WTC11 (cell line): ENCODE results near the gene NKG7. TPM values are rescaled to one million over a fixed set of nuclear protein-coding genes. Genes with fewer than 3 reads are reported as not detected.

Experiments used
- AR ChIP-seq: fragments of 250-450 bp; sonication (Bioruptor Pico); IDR thresholded peaks from 2 replicates; pipeline ENCODE4 v1.9.0; 2021; ENCODE audit warnings: mild to moderate bottlenecking
- ATF1 ChIP-seq: sonication (generic); formaldehyde crosslinking; IDR thresholded peaks from 2 replicates; pipeline ENCODE4 v1.8.1; 2023; ENCODE audit warnings: mild to moderate bottlenecking, moderate library complexity, missing genetic modification reagents
- ATF6 ChIP-seq: sonication (generic); formaldehyde crosslinking; IDR thresholded peaks from 2 replicates; pipeline ENCODE4 v1.8.1; 2023; ENCODE audit warnings: mild to moderate bottlenecking, missing genetic modification reagents
- EMX1 ChIP-seq: fragments of 250-450 bp; sonication (Bioruptor Pico); IDR thresholded peaks from 2 replicates; pipeline ENCODE4 v1.8.0; 2021; ENCODE audit warnings: mild to moderate bottlenecking
- ETV6 ChIP-seq: sonication (generic); formaldehyde crosslinking; IDR thresholded peaks from 2 replicates; pipeline ENCODE4 v1.8.1; 2022; ENCODE audit warnings: mild to moderate bottlenecking, missing genetic modification reagents
- FOXJ3 ChIP-seq: sonication (generic); formaldehyde crosslinking; IDR thresholded peaks from 2 replicates; pipeline ENCODE4 v1.9.0; 2021; ENCODE audit warnings: missing genetic modification reagents, mild to moderate bottlenecking, borderline replicate concordance
- FOXK1 ChIP-seq: sonication (generic); formaldehyde crosslinking; IDR thresholded peaks from 2 replicates; pipeline ENCODE4 v1.8.0; 2022; ENCODE audit warnings: mild to moderate bottlenecking, moderate library complexity, missing genetic modification reagents
- GABPB1 ChIP-seq: sonication (generic); formaldehyde crosslinking; IDR thresholded peaks from 2 replicates; pipeline ENCODE4 v1.8.1; 2023; ENCODE audit warnings: mild to moderate bottlenecking, missing genetic modification reagents
- GRHL2 ChIP-seq: fragments of 250-450 bp; sonication (Bioruptor Pico); IDR thresholded peaks from 2 replicates; pipeline ENCODE4 v1.8.0; 2022; ENCODE audit warnings: mild to moderate bottlenecking, moderate library complexity; ENCODE audit not compliant: insufficient replicate concordance, severe bottlenecking
- MAX ChIP-seq: sonication (generic); formaldehyde crosslinking; IDR thresholded peaks from 2 replicates; pipeline ENCODE4 v1.8.0; 2022; ENCODE audit warnings: mild to moderate bottlenecking, missing genetic modification reagents
- NFE2L1 ChIP-seq: sonication (generic); formaldehyde crosslinking; IDR thresholded peaks from 2 replicates; pipeline ENCODE4 v1.8.1; 2023; ENCODE audit warnings: missing genetic modification reagents
- NR1H2 ChIP-seq: sonication (generic); formaldehyde crosslinking; IDR thresholded peaks from 2 replicates; pipeline ENCODE4 v1.9.0; 2021; ENCODE audit warnings: mild to moderate bottlenecking, moderate library complexity, missing genetic modification reagents
- PRRX2 ChIP-seq: fragments of 250-450 bp; sonication (Bioruptor Pico); IDR thresholded peaks from 2 replicates; pipeline ENCODE4 v1.8.0; 2021; ENCODE audit warnings: mild to moderate bottlenecking
- SP1 ChIP-seq: sonication (generic); formaldehyde crosslinking; conservative IDR thresholded peaks from 2 replicates; pipeline ENCODE4 v1.8.1; 2022; ENCODE audit warnings: missing genetic modification reagents
- TEAD1 ChIP-seq: sonication (generic); formaldehyde crosslinking; IDR thresholded peaks from 2 replicates; pipeline ENCODE4 v1.8.0; 2022; ENCODE audit warnings: mild to moderate bottlenecking, missing genetic modification reagents
- ZBTB21 ChIP-seq: sonication (generic); formaldehyde crosslinking; IDR thresholded peaks from 2 replicates; pipeline ENCODE4 v1.8.1; 2023; ENCODE audit warnings: mild to moderate bottlenecking, missing genetic modification reagents, borderline replicate concordance
- ZNF138 ChIP-seq: sonication (generic); formaldehyde crosslinking; conservative IDR thresholded peaks from 2 replicates; pipeline ENCODE4 v1.8.1; 2022; ENCODE audit warnings: mild to moderate bottlenecking, moderate library complexity, missing genetic modification reagents
- ZNF219 ChIP-seq: sonication (generic); formaldehyde crosslinking; IDR thresholded peaks from 2 replicates; pipeline ENCODE4 v1.8.0; 2023; ENCODE audit warnings: missing genetic modification reagents, mild to moderate bottlenecking, borderline replicate concordance
- ZNF532 ChIP-seq: fragments of 250-450 bp; sonication (Bioruptor Pico); IDR thresholded peaks from 2 replicates; pipeline ENCODE4 v1.9.0; 2021; ENCODE audit warnings: mild to moderate bottlenecking, borderline replicate concordance
- total RNA-seq: library from RNA; stranded (reverse); gene quantifications from 3 replicates; pipeline ENCODE4 v1.2.3, GENCODE V29; 2021
- TF ChIP-seq, protein P1 (sequence below): sonication (generic); formaldehyde crosslinking; IDR thresholded peaks from 2 replicates; pipeline ENCODE4 v1.8.1; 2022; ENCODE audit warnings: mild to moderate bottlenecking, missing genetic modification reagents, moderate library complexity, borderline replicate concordance
- TF ChIP-seq, protein P2 (sequence below): fragments of 250-450 bp; sonication (Bioruptor Pico); IDR thresholded peaks from 2 replicates; pipeline ENCODE4 v2.1.2; 2022; ENCODE audit warnings: mild to moderate bottlenecking, moderate library complexity
- TF ChIP-seq, protein P3 (sequence below): sonication (generic); formaldehyde crosslinking; IDR thresholded peaks from 2 replicates; pipeline ENCODE4 v1.8.0; 2023; ENCODE audit warnings: mild to moderate bottlenecking, missing genetic modification reagents

NKG7 gene
- total RNA-seq, 1 experiment from 2014 or later: 0.63 TPM

DNA sequence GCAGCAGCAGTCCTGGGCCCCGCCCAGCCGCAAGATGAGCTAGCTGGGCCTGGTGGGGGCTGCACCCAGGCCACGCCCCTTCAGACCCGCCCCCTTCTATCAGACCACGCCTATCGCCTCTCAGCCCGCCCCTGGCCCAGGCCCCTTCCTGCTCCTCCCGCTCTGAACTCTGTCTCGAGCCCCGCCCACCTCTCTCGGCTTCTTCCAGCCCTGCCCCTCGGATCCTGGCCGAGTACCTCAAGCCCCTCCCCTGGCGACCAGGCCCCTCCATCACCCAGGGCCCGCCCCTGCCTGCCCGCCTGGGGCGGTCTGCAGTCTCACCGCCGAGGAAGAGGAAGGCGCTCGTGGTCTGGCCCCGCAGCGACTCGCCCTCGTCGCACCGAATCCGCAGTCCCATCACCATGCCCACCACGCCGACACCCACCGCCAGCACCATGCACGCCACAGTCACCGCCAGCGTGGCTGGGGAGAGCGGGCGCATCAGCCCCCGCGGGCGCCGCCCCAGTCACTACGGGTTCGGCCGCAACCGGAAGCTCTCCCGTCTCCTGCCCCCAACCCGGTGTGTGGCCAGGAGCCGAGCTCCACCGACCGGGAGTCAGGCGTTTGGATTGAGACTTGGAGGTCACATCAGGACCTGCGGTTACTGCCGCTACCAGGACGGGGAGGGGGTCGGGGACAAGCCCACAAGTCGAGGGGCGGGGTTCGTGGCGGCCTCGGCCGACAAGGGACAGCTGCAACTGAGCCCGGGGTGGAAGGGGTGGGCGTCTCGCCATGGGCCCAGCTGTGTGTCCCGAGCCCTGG, 4.7 kb downstream of the NKG7 start (continued):
- TF ChIP-seq, protein P1, sequence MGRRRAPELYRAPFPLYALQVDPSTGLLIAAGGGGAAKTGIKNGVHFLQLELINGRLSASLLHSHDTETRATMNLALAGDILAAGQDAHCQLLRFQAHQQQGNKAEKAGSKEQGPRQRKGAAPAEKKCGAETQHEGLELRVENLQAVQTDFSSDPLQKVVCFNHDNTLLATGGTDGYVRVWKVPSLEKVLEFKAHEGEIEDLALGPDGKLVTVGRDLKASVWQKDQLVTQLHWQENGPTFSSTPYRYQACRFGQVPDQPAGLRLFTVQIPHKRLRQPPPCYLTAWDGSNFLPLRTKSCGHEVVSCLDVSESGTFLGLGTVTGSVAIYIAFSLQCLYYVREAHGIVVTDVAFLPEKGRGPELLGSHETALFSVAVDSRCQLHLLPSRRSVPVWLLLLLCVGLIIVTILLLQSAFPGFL (CRISPR knock-in tag): no peak
- TF ChIP-seq ATF6 (CRISPR knock-in tag) (no peak), SP1 (peak; percentile 92), TEAD1 (CRISPR knock-in tag) (0 out of 2 replicates have a peak, but pooled peaks have one; percentile 36), MAX (CRISPR knock-in tag) (peak; percentile 83), ATF1 (CRISPR knock-in tag) (no peak), ETV6 (peak; percentile 81; the same call in 1 of the 2 replicates), ZNF219 (CRISPR knock-in tag) (no peak), ZNF138 (CRISPR knock-in tag) (no peak), GABPB1 (CRISPR knock-in tag) (peak; percentile 48), PRRX2 (CRISPR knock-in tag) (no peak), ZNF532 (CRISPR knock-in tag) (no peak), GRHL2 (no peak), NFE2L1 (CRISPR knock-in tag) (peak; percentile 74; the same call in 1 of the 2 replicates), EMX1 (CRISPR knock-in tag) (no peak), AR (CRISPR knock-in tag) (no peak), NR1H2 (no peak), FOXJ3 (CRISPR knock-in tag) (no peak), FOXK1 (CRISPR knock-in tag) (peak; percentile 76), ZBTB21 (CRISPR knock-in tag) (no peak)
- TF ChIP-seq, protein P2, sequence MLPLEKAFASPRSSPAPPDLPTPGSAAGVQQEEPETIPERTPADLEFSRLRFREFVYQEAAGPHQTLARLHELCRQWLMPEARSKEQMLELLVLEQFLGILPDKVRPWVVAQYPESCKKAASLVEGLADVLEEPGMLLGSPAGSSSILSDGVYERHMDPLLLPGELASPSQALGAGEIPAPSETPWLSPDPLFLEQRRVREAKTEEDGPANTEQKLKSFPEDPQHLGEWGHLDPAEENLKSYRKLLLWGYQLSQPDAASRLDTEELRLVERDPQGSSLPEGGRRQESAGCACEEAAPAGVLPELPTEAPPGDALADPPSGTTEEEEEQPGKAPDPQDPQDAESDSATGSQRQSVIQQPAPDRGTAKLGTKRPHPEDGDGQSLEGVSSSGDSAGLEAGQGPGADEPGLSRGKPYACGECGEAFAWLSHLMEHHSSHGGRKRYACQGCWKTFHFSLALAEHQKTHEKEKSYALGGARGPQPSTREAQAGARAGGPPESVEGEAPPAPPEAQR (CRISPR knock-in tag): no peak
- TF ChIP-seq, protein P3, sequence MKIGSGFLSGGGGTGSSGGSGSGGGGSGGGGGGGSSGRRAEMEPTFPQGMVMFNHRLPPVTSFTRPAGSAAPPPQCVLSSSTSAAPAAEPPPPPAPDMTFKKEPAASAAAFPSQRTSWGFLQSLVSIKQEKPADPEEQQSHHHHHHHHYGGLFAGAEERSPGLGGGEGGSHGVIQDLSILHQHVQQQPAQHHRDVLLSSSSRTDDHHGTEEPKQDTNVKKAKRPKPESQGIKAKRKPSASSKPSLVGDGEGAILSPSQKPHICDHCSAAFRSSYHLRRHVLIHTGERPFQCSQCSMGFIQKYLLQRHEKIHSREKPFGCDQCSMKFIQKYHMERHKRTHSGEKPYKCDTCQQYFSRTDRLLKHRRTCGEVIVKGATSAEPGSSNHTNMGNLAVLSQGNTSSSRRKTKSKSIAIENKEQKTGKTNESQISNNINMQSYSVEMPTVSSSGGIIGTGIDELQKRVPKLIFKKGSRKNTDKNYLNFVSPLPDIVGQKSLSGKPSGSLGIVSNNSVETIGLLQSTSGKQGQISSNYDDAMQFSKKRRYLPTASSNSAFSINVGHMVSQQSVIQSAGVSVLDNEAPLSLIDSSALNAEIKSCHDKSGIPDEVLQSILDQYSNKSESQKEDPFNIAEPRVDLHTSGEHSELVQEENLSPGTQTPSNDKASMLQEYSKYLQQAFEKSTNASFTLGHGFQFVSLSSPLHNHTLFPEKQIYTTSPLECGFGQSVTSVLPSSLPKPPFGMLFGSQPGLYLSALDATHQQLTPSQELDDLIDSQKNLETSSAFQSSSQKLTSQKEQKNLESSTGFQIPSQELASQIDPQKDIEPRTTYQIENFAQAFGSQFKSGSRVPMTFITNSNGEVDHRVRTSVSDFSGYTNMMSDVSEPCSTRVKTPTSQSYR (CRISPR knock-in tag): peak; percentile 44; the same call in 1 of the 2 replicates
